Testis (tissue), 3 donors: ENCODE measurements around the gene TCERG1L. TPM values are rescaled to one million over a fixed set of nuclear protein-coding genes. Genes with fewer than 3 reads are reported as not detected.

Source experiments
- DNase-seq: peaks from one replicate; pipeline ENCODE4 v3.0.0-alpha.2; 2019
- H3K27ac ChIP-seq, 2 donors: fragments of 200-600 bp; sonication (generic); one replicate each; pipeline ENCODE4 v1.5.1; 2019
- H3K27me3 ChIP-seq: fragments of 200-600 bp; sonication (generic); one replicate; pipeline ENCODE4 v1.5.1; 2019
- H3K36me3 ChIP-seq: fragments of 200-600 bp; sonication (generic); one replicate; pipeline ENCODE4 v1.5.1; 2017; ENCODE audit warnings: low read depth; ENCODE audit errors: missing control alignments
- H3K4me1 ChIP-seq: fragments of 200-600 bp; sonication (generic); one replicate; pipeline ENCODE4 v1.5.1; 2019
- H3K4me3 ChIP-seq, 2 donors: fragments of 200-600 bp; sonication (generic); one replicate each; pipeline ENCODE4 v1.5.1; 2017 to 2019
- H3K9me3 ChIP-seq: fragments of 200-600 bp; sonication (generic); one replicate; pipeline ENCODE4 v1.5.1; 2017
- CTCF ChIP-seq, 3 experiments: fragments of 450-650 bp in 2 of 3; fragments of 200-600 bp in 1 of 3; sonication (generic) in 1 of 3; IDR thresholded peaks; one replicate each; pipeline ENCODE4 v1.5.1; 2016 to 2019; ENCODE audit warnings: antibody characterized with exemption in 3 of 3, mild to moderate bottlenecking in 2 of 3, moderate library complexity in 1 of 3
- POLR2A ChIP-seq: fragments of 450-650 bp; IDR thresholded peaks from one replicate; pipeline ENCODE4 v1.6.1; 2017; ENCODE audit warnings: antibody characterized with exemption, mild to moderate bottlenecking, moderate library complexity
- WGBS, 2 donors: methylation state at CpG; one replicate each; pipeline ENCODE4 v1.1.5; 2018; 5-methylcytosine and 5-hydroxymethylcytosine counted together
- intact Hi-C: fragments of 100-400 bp; cut with DNase I; formaldehyde crosslinking; loops from one replicate; pipeline ENCODE4 v1.15.1; 2023; ENCODE audit warnings: low total_unique reads
- polyA plus RNA-seq: library from polyadenylated mRNA; stranded (reverse); fragments of 350-450 nt; fragmentation: Illumina TruSeq; extraction: RNeasy Lipid Tissue Mini Kit (QIAGEN cat#74804); gene quantifications from one replicate; pipeline ENCODE4 v1.2.3, GENCODE V29; 2014; ENCODE audit warnings: low read depth, low replicate concordance; ENCODE audit not compliant: insufficient read depth
- total RNA-seq, 2 donors: library from RNA; depleted of rRNA; stranded (reverse); fragments of >200 nt; gene quantifications; one replicate each; pipeline ENCODE4 v1.2.3, GENCODE V29; 2016

The TCERG1L gene
- total and polyA plus RNA-seq, 3 donors from 2014 or later, result 3.0 to 8.3 (median 7.7) TPM

DNA sequence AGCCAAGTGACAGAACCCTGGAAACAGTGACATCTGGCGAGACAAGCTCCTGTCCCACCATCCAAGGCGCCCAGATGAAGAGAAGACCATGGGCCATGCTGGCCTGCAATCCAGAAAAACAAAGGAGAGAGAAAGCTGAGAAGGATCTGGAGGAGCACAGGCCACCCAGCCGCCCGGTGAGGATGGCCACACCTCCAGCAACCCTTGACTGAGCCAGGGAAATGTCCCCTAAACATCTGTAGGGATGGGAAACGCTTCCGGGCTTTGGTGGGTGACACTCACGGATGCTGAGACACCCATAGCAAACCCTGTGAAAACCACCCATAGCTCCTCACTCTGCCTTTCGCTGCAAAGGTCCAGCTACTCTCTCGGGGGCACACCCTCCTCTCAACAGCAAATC lies 32.0 kb downstream of the TCERG1L start:
- no peaks in the 10 kb centered on the region for H3K36me3 ChIP-seq
- intact Hi-C loops, result no loop called here
- no peak overlapping the region for H3K4me3 ChIP-seq
- H3K4me1 ChIP-seq, result no peaks in the 10 kb centered on the region
- no peak for DNase-seq
- TF ChIP-seq CTCF (IDR thresholded peaks at IDR 0.05) (no peak), POLR2A (no peak)
- H3K27me3 ChIP-seq, result no peaks in the 10 kb centered on the region
- 94 to 96% methylated on average over 9 of the region's 9 CpGs for WGBS, 2 donors
- no peak overlapping the region for H3K27ac ChIP-seq
- H3K9me3 ChIP-seq, result no peaks in the 10 kb centered on the region

- TF ChIP-seq POLR2A (no peak), CTCF (IDR thresholded peaks at IDR 0.05) (no peak)
- Histone ChIP-seq H3K9me3 (no peaks in the 10 kb centered on the region), H3K27ac (no peak overlapping the region), H3K36me3 (no peaks in the 10 kb centered on the region), H3K4me3 (no peak overlapping the region), H3K4me1 (no peaks in the 10 kb centered on the region), H3K27me3 (no peaks in the 10 kb centered on the region)
- intact Hi-C loops, result no loop called here
- WGBS, 2 donors, result 87 to 91% methylated on average over 11 to 12 of the region's 12 CpGs
- no peak for DNase-seq
Observed at GRCh38 chr10:131277969-131278368, 33.6 kb downstream of the TCERG1L start.

DNA sequence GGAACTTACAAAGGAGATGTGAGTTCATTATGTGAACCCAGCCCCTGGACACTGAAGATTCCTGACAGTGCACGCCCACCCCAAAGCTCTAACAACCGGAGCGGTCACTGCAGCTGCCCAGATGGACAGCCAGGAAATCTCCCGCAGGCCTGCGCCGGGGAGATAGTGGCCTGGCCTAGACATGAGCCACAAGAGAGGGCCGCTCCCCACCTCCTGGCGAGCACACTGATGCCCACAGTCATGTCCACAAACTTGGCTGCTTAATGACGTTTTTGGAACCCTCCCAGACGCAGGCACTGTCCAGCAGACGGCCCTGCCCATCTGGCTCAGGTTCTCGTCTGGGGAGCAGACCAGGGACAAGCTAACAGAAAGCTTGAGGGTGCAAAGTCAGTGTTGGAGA lies 34.2 kb downstream of the TCERG1L start:
- DNase-seq, result no peak
- Histone ChIP-seq H3K36me3 (no peaks in the 10 kb centered on the region), H3K4me3 (no peak overlapping the region), H3K4me1 (no peaks in the 10 kb centered on the region), H3K27ac (no peak overlapping the region), H3K9me3 (no peaks in the 10 kb centered on the region), H3K27me3 (no peaks in the 10 kb centered on the region)
- 74 to 78% methylated on average over 10 to 12 of the region's 12 CpGs for WGBS, 2 donors
- intact Hi-C loops, result no loop called here
- TF ChIP-seq CTCF (IDR thresholded peaks at IDR 0.05) (no peak), POLR2A (no peak)

DNA sequence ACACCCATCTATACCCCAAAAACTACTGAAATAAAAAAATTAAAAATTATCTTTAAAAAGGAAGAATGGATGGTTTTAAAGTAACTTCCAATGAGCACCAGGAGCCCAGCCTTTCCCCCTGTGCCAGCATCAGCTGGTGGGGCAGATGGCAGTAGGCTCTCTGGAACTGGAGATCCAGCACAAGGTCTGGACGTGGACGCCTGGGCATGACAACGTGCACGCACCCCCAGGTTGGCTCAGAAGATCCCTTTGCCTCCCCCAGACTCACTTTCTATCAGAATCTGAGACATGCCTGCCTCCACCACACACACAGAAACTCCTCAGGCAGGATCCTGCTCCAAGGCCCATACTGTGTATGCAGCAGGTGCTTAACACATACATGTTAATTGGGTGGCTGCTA lies 35.8 kb downstream of the TCERG1L start:
- TF ChIP-seq CTCF (IDR thresholded peaks at IDR 0.05) (no peak), POLR2A (no peak)
- 83 to 93% methylated on average over 4 of the region's 4 CpGs for WGBS, 2 donors
- H3K36me3 ChIP-seq, result no peaks in the 10 kb centered on the region
- no peak overlapping the region for H3K4me3 ChIP-seq
- no peaks in the 10 kb centered on the region for H3K27me3 ChIP-seq
- DNase-seq, result no peak
- H3K27ac ChIP-seq, result no peak overlapping the region
- intact Hi-C loops, result no loop called here
- H3K9me3 ChIP-seq, result no peaks in the 10 kb centered on the region
- H3K4me1 ChIP-seq, result peaks cover 7% of the 10 kb centered on the region

- H3K27ac ChIP-seq, result no peak overlapping the region
- H3K4me1 ChIP-seq, result peaks cover 9% of the 10 kb centered on the region
- H3K27me3 ChIP-seq, result no peaks in the 10 kb centered on the region
- intact Hi-C loops, result no loop called here
- H3K36me3 ChIP-seq, result no peaks in the 10 kb centered on the region
- no peak for DNase-seq
- TF ChIP-seq CTCF (IDR thresholded peaks at IDR 0.05) (no peak), POLR2A (no peak)
- no peak overlapping the region for H3K4me3 ChIP-seq
- 80 to 92% methylated on average over 2 to 5 of the region's 5 CpGs for WGBS, 2 donors
- no peaks in the 10 kb centered on the region for H3K9me3 ChIP-seq
Observed at GRCh38 chr10:131274883-131275282, 36.6 kb downstream of the TCERG1L start.
